ENCODE results near the gene ACTR6.
A peak's percentile ranks its signal among the peaks of the same experiment; 100 is the strongest.
"Not testable (repeated sequence)": the region's sequence is repeated elsewhere in the genome, so short reads cannot be mapped to it uniquely, and the experiment has no call there.

The ACTR6 gene

DNA sequence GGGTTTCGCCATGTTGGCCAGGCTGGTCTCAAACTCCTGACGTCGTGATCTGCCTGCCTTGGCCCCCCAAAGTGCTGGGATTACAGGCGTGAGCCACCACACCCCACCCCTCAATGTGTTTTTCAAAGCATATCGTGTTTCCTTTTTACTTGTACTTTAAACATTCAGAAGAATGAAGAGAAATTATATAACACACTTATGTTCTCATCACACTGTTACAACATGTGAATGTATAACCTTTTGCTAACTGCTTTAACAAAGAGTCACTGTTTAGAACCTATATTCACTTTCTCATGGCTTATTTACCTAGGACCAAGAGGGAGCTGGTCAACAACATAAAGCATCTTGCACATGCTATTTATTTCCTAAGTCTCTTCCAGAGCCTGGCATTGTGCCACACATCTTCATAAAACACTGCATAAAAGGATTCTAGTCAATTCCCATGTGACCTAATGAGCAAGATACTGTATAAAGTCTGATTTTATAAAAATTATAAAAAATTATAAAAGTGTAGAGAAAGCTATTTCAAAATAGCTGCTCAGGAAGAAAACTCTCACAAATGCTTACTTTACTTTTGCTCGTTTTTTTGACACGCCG is 16.0 kb upstream of the ACTR6 start:
- H3K9ac ChIP-seq (ENCODE audit: low read depth, low read length), result no peak overlapping the region
- H3K4me1 ChIP-seq (ENCODE audit: control insufficient read depth, insufficient read depth, low read length), result no peaks in the 10 kb centered on the region
- no peaks in the 10 kb centered on the region for H3K27me3 ChIP-seq (ENCODE audit: control insufficient read depth, insufficient read depth, low read length)
- H3K4me3 ChIP-seq (ENCODE audit: low read depth, low read length), result no peak overlapping the region
- H3K27ac ChIP-seq (ENCODE audit: low read depth, low read length), result no peak overlapping the region
- H3K36me3 ChIP-seq (ENCODE audit: control insufficient read depth, insufficient read depth, low read length), result peaks cover 9% of the 10 kb centered on the region
- no peaks in the 10 kb centered on the region for H3K9me3 ChIP-seq (ENCODE audit: control insufficient read depth, insufficient read depth, low read length)

DNA sequence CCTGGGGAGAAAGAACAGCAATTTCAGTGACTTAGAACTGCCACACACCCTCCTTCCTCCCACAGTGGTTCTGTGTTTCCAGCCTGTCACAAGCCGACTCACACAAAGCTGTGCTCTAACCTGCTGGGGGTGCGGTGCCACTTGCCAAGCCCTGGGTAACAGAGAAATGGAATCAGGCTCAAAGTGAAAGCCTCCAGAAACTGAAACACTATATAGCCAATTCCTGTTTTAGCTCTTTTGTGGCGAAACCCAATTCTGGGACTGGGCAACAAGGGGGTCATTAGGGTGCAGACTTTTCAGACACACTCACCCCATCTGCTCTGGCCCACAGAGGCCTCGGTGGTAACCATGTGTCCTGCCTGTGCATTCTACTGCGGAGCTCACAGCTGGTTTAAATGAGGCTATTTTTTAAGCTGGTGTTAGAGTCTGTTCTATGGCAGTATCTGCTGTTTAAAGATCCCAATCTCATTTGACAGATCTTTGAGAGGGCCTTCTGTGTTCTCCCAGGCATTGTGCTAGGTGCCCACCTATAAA is 15.2 kb upstream of the ACTR6 start:
- Histone ChIP-seq H3K9me3 (ENCODE audit: control insufficient read depth, insufficient read depth, low read length) (no peaks in the 10 kb centered on the region), H3K4me3 (ENCODE audit: low read depth, low read length) (no peak overlapping the region), H3K27ac (ENCODE audit: low read depth, low read length) (no peak overlapping the region), H3K9ac (ENCODE audit: low read depth, low read length) (no peak overlapping the region), H3K27me3 (ENCODE audit: control insufficient read depth, insufficient read depth, low read length) (no peaks in the 10 kb centered on the region), H3K36me3 (ENCODE audit: control insufficient read depth, insufficient read depth, low read length) (peaks cover 5% of the 10 kb centered on the region), H3K4me1 (ENCODE audit: control insufficient read depth, insufficient read depth, low read length) (no peaks in the 10 kb centered on the region)

DNA sequence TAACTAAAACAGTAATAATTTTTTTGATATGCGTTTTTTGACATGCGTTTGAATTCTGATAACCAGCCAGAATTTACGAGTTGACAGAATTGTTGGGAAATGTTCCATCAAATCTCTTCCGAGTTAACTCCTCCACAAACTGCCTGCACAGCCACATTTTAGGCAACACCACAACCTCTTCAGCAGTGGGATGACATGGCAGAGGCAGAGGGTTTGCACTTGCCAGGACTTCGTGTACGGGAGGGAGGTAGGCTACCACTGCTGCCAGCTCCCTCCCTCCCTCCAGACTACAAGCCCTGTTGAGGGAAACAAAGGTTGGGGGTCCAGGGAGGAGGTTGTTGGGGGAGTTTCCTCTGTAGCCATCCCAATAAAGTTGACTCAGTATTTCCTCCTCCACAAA is 14.5 kb upstream of the ACTR6 start:
- H3K27ac ChIP-seq (ENCODE audit: low read depth, low read length), result no peak overlapping the region
- H3K4me1 ChIP-seq (ENCODE audit: control insufficient read depth, insufficient read depth, low read length), result no peaks in the 10 kb centered on the region
- H3K9ac ChIP-seq (ENCODE audit: low read depth, low read length), result no peak overlapping the region
- no peak overlapping the region for H3K4me3 ChIP-seq (ENCODE audit: low read depth, low read length)
- H3K27me3 ChIP-seq (ENCODE audit: control insufficient read depth, insufficient read depth, low read length), result no peaks in the 10 kb centered on the region
- peaks cover 6% of the 10 kb centered on the region; the same call in 1 of the 2 replicates for H3K36me3 ChIP-seq (ENCODE audit: control insufficient read depth, insufficient read depth, low read length)
- H3K9me3 ChIP-seq (ENCODE audit: control insufficient read depth, insufficient read depth, low read length), result no peaks in the 10 kb centered on the region

GRCh38 chr12:100187068-100187467 is 13.5 kb upstream of the ACTR6 start:
- Histone ChIP-seq H3K9me3 (ENCODE audit: control insufficient read depth, insufficient read depth, low read length) (no peaks in the 10 kb centered on the region), H3K27me3 (ENCODE audit: control insufficient read depth, insufficient read depth, low read length) (no peaks in the 10 kb centered on the region), H3K9ac (ENCODE audit: low read depth, low read length) (no peak overlapping the region), H3K4me1 (ENCODE audit: control insufficient read depth, insufficient read depth, low read length) (no peaks in the 10 kb centered on the region), H3K4me3 (ENCODE audit: low read depth, low read length) (no peak overlapping the region), H3K36me3 (ENCODE audit: control insufficient read depth, insufficient read depth, low read length) (peaks cover 5% of the 10 kb centered on the region; the same call in 1 of the 2 replicates), H3K27ac (ENCODE audit: low read depth, low read length) (no peak overlapping the region)

DNA sequence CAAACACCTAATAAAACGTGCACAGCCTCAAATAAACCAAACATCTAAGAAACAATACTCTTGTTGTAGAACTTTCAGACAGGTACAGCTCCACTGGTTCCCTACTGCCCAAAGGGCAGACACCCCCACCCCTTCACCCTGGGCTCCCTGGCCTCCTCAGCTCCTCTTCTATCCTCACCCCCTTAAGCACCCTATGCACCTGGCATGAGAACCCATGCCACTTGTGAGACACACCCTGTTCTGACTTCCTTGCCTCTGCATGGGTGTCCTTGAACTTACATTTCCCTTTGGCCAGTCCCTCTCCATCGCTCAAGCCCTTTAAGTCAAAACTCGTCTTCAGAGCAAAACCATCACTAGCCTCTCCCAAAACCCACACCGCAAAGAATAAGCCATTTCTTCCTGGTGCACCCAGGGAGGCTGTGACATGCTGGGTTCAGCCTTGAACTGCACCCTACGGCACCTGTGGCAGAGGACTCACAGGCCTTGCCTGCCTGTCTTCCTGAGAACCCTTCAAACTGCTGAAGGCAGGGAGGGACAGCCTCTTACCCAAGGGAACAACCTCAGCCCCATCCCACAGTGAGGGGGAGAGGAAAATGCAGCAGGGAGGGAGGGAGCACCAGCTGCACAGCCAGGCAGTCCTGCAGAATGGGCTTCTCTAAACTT is 12.6 kb upstream of the ACTR6 start:
- H3K36me3 ChIP-seq (ENCODE audit: control insufficient read depth, insufficient read depth, low read length), result peaks cover 10% of the 10 kb centered on the region; the same call in 1 of the 2 replicates
- H3K9ac ChIP-seq (ENCODE audit: low read depth, low read length), result no peak overlapping the region
- H3K9me3 ChIP-seq (ENCODE audit: control insufficient read depth, insufficient read depth, low read length), result no peaks in the 10 kb centered on the region
- no peak overlapping the region for H3K27ac ChIP-seq (ENCODE audit: low read depth, low read length)
- no peak overlapping the region for H3K4me3 ChIP-seq (ENCODE audit: low read depth, low read length)
- no peaks in the 10 kb centered on the region for H3K4me1 ChIP-seq (ENCODE audit: control insufficient read depth, insufficient read depth, low read length)
- no peaks in the 10 kb centered on the region for H3K27me3 ChIP-seq (ENCODE audit: control insufficient read depth, insufficient read depth, low read length)

- H3K27ac ChIP-seq (ENCODE audit: low read depth, low read length); H3K27me3 ChIP-seq (ENCODE audit: control insufficient read depth, insufficient read depth, low read length); H3K4me1 ChIP-seq (ENCODE audit: control insufficient read depth, insufficient read depth, low read length); H3K9ac ChIP-seq (ENCODE audit: low read depth, low read length); H3K4me3 ChIP-seq (ENCODE audit: low read depth, low read length); H3K9me3 ChIP-seq (ENCODE audit: control insufficient read depth, insufficient read depth, low read length): not testable (repeated sequence)
- peaks cover 15% of the 10 kb centered on the region; the same call in 1 of the 2 replicates for H3K36me3 ChIP-seq (ENCODE audit: control insufficient read depth, insufficient read depth, low read length)
Observed at GRCh38 chr12:100188888-100189635, 11.6 kb upstream of the ACTR6 start.

DNA sequence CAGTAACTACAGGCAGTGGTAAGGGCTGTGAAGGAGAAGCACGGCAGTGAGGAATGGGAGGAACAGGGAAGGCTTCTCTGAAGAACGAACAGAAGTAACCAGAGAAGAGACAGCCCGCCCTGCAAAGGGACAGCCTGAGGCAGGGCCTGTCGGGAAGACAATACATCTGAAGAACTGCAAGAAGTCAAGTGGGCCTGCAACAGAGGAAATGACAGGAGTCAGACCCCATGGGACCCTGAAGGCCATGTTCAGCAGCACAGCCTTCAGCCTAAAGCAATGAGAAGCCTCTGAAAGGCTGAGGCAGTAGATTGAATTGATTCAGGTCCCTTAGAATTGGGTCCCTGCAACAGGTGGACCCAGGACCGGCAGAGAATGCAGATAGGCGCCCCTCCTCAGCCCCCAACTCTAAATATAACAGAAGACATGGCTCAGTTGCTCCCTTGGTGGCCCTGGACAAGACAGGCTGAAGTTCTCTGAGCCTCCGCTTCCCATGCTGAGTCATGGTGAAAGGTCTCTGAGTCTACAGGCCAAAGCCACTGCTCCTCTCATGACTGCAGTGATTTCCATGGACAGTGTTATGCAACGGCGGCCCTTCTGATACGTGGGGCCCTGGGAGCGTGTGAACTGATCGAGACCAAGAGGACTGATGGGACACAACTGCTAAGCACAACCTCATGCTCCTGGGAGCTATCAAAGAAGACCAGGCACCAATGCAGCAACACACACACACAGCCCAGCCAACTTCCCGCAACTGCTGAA is 10.8 kb upstream of the ACTR6 start:
- Histone ChIP-seq H3K9ac (ENCODE audit: low read depth, low read length) (no peak overlapping the region), H3K9me3 (ENCODE audit: control insufficient read depth, insufficient read depth, low read length) (no peaks in the 10 kb centered on the region), H3K4me1 (ENCODE audit: control insufficient read depth, insufficient read depth, low read length) (no peaks in the 10 kb centered on the region), H3K27me3 (ENCODE audit: control insufficient read depth, insufficient read depth, low read length) (no peaks in the 10 kb centered on the region), H3K4me3 (ENCODE audit: low read depth, low read length) (no peak overlapping the region), H3K27ac (ENCODE audit: low read depth, low read length) (no peak overlapping the region), H3K36me3 (ENCODE audit: control insufficient read depth, insufficient read depth, low read length) (peaks cover 21% of the 10 kb centered on the region)

GRCh38 chr12:100193085-100193484 is 7.5 kb upstream of the ACTR6 start:
- Histone ChIP-seq H3K4me1 (ENCODE audit: control insufficient read depth, insufficient read depth, low read length) (no peaks in the 10 kb centered on the region), H3K36me3 (ENCODE audit: control insufficient read depth, insufficient read depth, low read length) (peaks cover 32% of the 10 kb centered on the region), H3K27ac (ENCODE audit: low read depth, low read length) (no peak overlapping the region), H3K9me3 (ENCODE audit: control insufficient read depth, insufficient read depth, low read length) (no peaks in the 10 kb centered on the region), H3K9ac (ENCODE audit: low read depth, low read length) (no peak overlapping the region), H3K27me3 (ENCODE audit: control insufficient read depth, insufficient read depth, low read length) (no peaks in the 10 kb centered on the region), H3K4me3 (ENCODE audit: low read depth, low read length) (no peak overlapping the region)

- Histone ChIP-seq H3K27me3 (ENCODE audit: control insufficient read depth, insufficient read depth, low read length) (no peaks in the 10 kb centered on the region), H3K9ac (ENCODE audit: low read depth, low read length) (no peak overlapping the region), H3K4me1 (ENCODE audit: control insufficient read depth, insufficient read depth, low read length) (no peaks in the 10 kb centered on the region), H3K4me3 (ENCODE audit: low read depth, low read length) (no peak overlapping the region), H3K9me3 (ENCODE audit: control insufficient read depth, insufficient read depth, low read length) (no peaks in the 10 kb centered on the region), H3K27ac (ENCODE audit: low read depth, low read length) (no peak overlapping the region), H3K36me3 (ENCODE audit: control insufficient read depth, insufficient read depth, low read length) (peaks cover 24% of the 10 kb centered on the region)
Observed at GRCh38 chr12:100197486-100197885, 3.1 kb upstream of the ACTR6 start.

- peak overlapping the region; percentile 90 for H3K4me3 ChIP-seq (ENCODE audit: low read depth, low read length)
- H3K27me3 ChIP-seq (ENCODE audit: control insufficient read depth, insufficient read depth, low read length), result no peaks in the 10 kb centered on the region
- H3K27ac ChIP-seq (ENCODE audit: low read depth, low read length), result no peak overlapping the region
- H3K36me3 ChIP-seq (ENCODE audit: control insufficient read depth, insufficient read depth, low read length), result peaks cover 19% of the 10 kb centered on the region
- no peaks in the 10 kb centered on the region for H3K9me3 ChIP-seq (ENCODE audit: control insufficient read depth, insufficient read depth, low read length)
- no peaks in the 10 kb centered on the region for H3K4me1 ChIP-seq (ENCODE audit: control insufficient read depth, insufficient read depth, low read length)
- peak overlapping the region; percentile 51 for H3K9ac ChIP-seq (ENCODE audit: low read depth, low read length)
Observed at GRCh38 chr12:100199023-100199346, 1.6 kb upstream of the ACTR6 start.

Measured in HUES48 (cell line).